HEK293 (cell line): ENCODE results near the gene SUN5.

Experiments
- CTCF ChIP-seq: fragments of 450-650 bp; formaldehyde crosslinking; IDR thresholded peaks from 2 replicates; pipeline ENCODE4 v1.5.1; 2016; ENCODE audit warnings: missing biosample characterization, missing genetic modification characterization
- GLIS1 ChIP-seq: fragments of 450-650 bp; formaldehyde crosslinking; IDR thresholded peaks from 2 replicates; pipeline ENCODE4 v1.5.1; 2016; ENCODE audit warnings: missing biosample characterization, missing genetic modification characterization
- OVOL3 ChIP-seq: fragments of 450-650 bp; formaldehyde crosslinking; IDR thresholded peaks from 2 replicates; pipeline ENCODE4 v1.5.1; 2016; ENCODE audit warnings: missing biosample characterization, missing genetic modification characterization
- PATZ1 ChIP-seq: fragments of 450-650 bp; formaldehyde crosslinking; IDR thresholded peaks from 2 replicates; pipeline ENCODE4 v1.5.1; 2016; ENCODE audit warnings: missing biosample characterization, missing genetic modification characterization
- ZNF112 ChIP-seq: fragments of 450-650 bp; formaldehyde crosslinking; IDR thresholded peaks from 2 replicates; pipeline ENCODE4 v1.5.0; 2017; ENCODE audit warnings: missing biosample characterization, missing genetic modification characterization
- ZNF24 ChIP-seq: fragments of 450-650 bp; formaldehyde crosslinking; IDR thresholded peaks from 2 replicates; pipeline ENCODE4 v1.5.1; 2016; ENCODE audit warnings: missing biosample characterization, missing genetic modification characterization
- ZNF704 ChIP-seq: fragments of 450-650 bp; formaldehyde crosslinking; IDR thresholded peaks from 2 replicates; pipeline ENCODE4 v1.5.1; 2016; ENCODE audit warnings: missing biosample characterization, missing genetic modification characterization
- ZNF76 ChIP-seq: fragments of 450-650 bp; formaldehyde crosslinking; IDR thresholded peaks from 2 replicates; pipeline ENCODE4; 2016; ENCODE audit warnings: low read depth, missing biosample characterization, missing genetic modification characterization, borderline replicate concordance
- TF ChIP-seq, protein P1 (sequence below): fragments of 450-650 bp; formaldehyde crosslinking; IDR thresholded peaks from 2 replicates; pipeline ENCODE4 v1.5.1; 2016; ENCODE audit warnings: missing biosample characterization, missing genetic modification characterization

DNA sequence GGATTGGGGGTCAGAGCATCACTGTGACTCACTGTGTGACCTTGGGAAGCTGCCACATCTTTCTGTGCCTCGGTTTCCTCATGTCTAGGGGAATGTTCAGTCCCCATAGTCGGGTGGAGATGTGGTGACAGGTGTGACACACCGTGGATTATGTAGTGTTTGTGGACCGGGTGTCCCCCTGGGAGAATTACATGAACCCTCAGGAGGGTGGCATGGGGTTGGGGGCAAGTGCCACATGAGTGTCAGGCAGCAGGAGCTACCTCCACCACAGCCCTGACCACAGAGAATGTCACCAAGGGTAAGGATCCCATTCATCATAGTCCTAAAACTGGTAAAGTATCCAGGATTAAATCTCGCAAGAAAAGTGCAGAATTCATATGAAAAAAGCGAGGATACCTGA lies 23.2 kb downstream of the SUN5 start:
- TF ChIP-seq OVOL3: no peak
- no peak for TF ChIP-seq ZNF24 (tag by site-specific recombination)
- TF ChIP-seq PATZ1: no peak
- no peak for TF ChIP-seq CTCF
- TF ChIP-seq, protein P1, sequence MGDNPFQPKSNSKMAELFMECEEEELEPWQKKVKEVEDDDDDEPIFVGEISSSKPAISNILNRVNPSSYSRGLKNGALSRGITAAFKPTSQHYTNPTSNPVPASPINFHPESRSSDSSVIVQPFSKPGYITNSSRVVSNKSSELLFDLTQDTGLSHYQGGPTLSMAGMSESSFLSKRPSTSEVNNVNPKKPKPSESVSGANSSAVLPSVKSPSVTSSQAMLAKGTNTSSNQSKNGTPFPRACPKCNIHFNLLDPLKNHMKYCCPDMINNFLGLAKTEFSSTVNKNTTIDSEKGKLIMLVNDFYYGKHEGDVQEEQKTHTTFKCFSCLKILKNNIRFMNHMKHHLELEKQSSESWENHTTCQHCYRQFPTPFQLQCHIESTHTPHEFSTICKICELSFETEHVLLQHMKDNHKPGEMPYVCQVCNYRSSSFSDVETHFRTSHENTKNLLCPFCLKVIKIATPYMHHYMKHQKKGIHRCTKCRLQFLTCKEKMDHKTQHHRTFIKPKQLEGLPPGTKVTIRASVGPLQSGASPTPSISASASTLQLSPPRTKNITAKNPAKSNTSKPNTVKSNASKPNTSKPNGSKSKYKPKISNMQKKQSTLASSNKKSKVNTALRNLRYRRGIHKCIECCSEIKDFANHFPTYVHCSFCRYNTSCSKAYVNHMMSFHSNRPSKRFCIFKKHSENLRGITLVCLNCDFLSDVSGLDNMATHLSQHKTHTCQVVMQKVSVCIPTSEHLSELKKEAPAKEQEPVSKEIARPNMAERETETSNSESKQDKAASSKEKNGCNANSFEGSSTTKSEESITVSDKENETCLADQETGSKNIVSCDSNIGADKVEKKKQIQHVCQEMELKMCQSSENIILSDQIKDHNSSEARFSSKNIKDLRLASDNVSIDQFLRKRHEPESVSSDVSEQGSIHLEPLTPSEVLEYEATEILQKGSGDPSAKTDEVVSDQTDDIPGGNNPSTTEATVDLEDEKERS (tag by site-specific recombination): no peak
- no peak for TF ChIP-seq GLIS1 (tag by site-specific recombination)
- TF ChIP-seq ZNF76 (tag by site-specific recombination): no peak
- TF ChIP-seq ZNF704 (tag by site-specific recombination): no peak
- no peak for TF ChIP-seq ZNF112 (tag by site-specific recombination)
